ENCODE data around the gene C1orf159.
"Not testable (repeated sequence)": the region's sequence is repeated elsewhere in the genome, so short reads cannot be mapped to it uniquely, and the experiment has no call there.

GRCh38 chr1:1065940-1066304, 50.0 kb downstream of the C1orf159 start:
- not testable (repeated sequence) for TF ChIP-seq EZH2 (IDR thresholded peaks at IDR 0.05); POLR2AphosphoS5 (IDR thresholded peaks at IDR 0.05; ENCODE audit: borderline replicate concordance, low read depth, low read length)
